NOMO-1 (cell line): ENCODE measurements around the gene ADGRL2.

Source experiments
- DNase-seq, 2 experiments: peaks; one replicate each; lab custom pipeline; 2025; ENCODE audit not compliant: unreplicated experiment in 2 of 2; lab: John Stamatoyannopoulos, UW

Gene ADGRL2

DNA sequence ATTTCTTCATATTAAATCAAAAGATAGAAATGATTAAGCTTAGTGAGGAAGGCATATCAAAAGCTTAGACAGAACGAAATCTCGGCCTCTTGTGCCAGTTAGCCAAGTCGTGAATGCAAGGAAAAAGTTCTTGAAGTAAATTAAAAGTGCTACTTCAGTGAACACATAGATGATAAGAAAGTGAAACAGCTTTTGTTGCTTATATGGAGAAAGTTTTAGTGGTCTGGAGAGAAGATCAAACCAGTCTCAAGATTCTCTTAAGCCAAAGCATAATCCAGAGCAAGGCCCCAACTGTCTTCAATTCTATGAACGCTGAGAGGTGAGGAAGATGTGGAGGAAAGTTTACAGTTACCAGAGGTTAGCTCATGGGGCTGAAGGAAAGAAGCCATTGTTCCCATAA, 88.4 kb downstream of the ADGRL2 start:
- DNase-seq: no peak

DNA sequence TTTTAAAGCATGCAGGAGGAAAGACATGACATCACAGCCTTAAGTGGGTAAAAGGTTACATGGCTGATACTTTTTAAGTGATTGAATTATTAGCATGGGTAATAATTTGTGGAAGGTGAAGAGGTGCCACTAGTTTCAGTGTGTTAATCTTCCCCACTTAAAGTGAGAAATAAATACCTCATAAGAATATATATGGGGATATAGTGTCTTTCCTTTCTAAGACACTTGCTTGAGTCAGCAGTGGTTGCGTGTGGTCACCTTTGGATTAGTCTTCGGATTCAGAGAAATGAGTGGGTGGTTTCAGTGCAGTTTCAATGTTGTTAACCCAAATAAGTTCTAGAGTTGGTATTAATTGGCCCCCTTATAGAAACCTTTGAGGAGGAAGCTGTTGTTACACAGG, 94.1 kb downstream of the ADGRL2 start:
- DNase-seq: no peak

DNA sequence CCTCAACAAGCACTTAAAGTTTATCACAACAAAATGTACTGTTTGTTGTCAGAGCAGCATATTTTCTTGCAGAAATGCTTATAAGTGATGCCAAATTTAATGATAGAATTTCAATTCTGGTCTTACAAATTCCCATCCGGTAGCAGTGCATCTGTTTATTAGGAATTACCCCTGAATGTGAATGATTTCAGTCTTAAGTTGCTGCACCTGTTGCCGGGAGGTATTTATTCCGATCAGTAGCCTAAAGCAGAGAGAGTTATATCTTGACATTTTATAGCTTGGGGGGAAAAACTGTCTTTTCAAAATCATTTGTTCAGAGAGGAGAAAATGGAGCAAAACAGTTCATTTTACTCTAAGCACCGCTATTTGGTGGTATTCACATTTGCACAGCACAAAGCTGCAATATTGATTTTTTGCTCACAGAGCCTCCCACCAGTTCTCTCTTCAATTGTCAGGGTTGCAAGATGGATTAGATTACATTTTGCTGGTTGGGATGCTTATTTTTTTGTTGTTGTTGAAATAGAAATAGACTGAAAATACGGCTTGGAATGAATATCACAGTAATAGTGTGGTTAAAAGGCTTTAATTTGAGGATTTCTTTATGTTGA, 98.6 kb downstream of the ADGRL2 start:
- DNase-seq: no peak

DNA sequence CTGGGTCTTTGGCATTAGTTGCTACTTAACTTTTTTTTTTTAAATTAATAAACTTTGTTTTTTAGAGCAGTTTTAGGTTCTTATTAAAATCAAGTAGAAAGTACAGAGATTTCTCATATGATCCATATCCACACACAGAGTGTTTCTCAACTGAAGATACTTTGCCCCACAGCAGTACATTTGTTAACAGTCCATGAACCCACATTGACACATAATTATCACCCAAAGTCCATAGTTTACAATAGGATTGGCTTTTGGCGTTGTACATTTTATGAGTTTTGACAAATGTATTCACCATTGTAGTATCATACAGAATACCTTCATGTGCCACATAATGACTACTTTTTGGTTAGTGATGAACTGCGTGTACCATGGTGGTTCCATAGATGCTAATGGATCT, 106.8 kb downstream of the ADGRL2 start:
- no peak for DNase-seq

DNA sequence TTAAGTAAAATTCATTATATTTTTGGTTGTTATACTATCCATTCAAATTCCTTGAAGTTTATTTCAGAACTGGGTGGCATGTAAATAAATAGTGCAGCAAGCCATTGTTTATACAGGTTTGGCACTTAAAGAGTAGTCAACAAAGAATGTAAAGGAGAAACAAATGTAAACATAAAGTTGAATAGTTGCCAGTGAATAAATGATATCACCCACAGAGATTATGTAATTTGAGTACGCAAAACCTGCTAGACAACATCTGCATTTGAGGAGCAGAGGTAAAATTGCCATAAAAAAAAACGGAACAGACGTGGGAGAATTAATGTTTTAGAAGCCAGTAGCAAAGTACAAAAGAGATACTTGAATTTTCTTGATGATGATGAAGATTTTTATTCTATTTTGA, 111.6 kb downstream of the ADGRL2 start:
- no peak for DNase-seq

DNA sequence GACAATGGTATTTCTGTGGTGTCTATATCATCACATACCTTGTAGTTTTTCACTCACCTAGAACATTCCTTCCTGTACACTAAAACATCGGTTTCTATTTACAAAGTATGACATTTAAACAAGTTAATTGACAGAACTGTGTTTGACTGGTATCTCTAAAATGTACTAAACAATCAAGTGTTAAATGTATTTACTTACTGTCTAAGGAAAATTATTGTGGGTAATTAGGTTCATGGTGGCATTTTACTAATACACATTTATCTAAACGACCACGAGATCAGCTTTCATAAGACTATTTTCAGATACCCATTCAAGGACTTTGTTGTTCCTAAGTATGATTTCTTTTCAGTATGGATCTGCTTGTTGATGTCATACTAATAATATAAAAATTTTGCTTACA, 115.2 kb downstream of the ADGRL2 start:
- no peak for DNase-seq

DNA sequence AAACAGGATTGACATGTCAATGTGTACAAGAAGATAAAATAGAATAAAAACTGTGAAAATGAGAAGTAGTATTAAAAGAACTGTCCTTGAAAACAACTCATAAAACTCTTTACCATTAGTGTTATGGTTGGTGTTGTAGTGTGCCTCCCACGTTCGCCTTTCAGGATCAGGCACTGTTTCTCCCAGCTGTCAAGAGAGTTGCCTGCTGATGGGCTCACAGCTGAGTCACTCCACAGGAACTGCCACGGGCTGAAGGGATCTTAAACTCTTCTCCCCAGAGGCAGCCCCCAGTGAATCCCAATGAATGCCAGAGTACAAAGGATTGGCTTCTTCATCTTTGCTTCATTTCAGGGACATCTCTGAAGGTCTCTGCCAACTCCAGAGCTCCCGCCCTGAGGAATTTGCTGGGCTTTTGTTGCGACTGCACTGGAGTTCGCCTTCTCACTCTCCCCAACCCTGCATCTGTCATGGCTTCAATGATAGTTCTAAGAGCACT, 119.6 kb downstream of the ADGRL2 start:
- DNase-seq: no peak

DNA sequence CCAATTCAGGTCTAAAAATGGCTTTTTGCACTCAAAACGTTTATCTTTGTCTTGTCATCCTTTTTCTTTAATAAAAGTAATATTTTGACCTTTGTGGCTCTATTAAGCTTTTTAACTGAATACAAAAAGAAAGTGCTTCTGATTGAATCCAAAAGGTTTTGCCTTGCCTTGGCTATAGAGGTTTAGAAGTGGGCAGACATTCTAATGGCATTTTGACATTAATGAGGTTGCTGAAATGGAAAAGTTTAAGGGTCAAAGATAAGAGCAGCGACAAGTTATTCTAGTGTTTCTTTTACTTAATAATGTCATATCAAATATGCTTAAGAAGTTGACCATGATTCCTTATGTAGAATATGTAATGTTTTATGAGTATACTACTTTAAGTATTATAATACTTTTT, 120.2 kb downstream of the ADGRL2 start:
- no peak for DNase-seq

DNA sequence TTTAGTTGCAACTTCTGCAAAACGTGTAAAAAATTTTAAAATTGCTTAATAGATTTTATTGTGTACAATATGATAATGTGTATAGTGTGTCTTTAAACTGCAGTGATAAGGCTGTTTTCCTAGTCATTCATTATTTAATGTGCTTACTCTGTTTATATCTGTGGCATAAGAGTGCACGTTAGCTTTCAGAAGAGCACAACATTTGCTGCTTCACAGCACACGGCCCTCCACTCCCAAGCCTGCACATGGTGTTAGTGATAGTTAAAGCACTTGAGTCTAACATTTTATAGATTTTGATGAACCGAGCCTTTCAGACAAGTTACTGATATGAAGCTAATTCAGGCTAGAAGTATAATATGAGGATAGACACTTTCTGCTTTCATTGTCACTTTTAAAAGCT, 120.6 kb downstream of the ADGRL2 start:
- DNase-seq: no peak

DNA sequence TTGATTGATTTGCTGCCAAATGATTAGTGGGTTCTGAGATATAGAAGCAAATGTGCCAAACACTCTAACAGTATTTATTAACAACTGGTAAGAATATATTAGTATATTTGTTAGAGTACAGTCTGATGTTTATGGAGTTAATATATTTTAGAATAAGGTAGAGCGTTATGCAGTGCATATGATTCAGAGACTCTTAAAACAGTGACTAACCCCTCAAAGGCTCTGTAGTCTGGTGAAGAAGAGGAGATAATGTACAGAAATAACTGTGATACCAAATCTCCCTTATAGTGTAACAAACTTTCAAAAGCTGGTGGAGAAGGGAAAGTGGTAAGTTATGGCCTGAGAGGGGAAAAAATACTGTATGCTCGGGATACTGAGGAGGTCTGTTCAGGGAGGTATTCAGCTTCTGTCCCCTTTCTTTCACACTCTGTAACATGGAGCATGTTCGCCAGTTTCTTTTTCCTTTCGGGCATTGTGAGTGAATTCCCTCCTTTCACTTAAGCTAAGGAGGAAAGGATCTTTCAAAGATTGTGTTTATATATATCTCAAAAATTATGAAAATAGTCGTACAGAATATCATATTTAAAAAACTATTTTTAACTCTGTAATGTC, 121.2 kb downstream of the ADGRL2 start:
- DNase-seq: no peak

DNA sequence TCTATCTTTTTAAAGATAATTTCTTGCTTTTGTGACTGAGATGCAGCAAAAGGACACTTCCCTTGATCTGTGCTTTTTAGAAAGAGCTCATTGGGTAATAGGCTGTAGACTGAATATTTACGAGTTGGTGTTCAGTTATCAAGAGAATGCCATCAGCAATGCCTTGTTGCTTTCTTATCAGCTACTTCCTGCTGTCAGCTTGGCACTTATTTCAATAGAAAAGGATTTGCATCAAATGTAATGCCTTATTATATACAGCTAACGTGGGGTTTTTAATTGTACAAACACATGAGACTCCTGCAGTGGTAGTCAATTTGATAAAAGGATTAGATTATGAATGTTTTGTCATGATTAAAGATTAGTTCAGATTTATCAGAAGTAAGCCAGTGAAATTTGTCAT, 122.2 kb downstream of the ADGRL2 start:
- no peak for DNase-seq

DNA sequence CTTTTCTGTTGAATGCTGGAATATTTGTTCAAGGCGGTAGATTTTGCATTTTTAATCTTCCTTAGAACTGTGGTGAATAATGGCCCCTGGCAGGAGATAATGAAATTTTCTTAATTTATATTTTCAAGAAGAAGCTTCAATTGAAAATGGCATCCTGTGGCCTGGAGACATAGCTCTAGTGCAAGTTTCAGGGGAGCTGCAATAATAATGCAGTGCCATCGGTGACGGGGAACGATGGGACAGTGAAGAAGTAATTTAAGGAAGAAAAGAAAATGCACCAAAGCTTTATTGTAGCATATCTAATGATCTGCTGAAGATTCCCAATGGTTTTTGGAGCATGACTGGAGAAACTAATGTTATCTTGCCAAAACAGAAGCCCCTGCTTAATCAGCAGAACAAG, 128.4 kb downstream of the ADGRL2 start:
- DNase-seq: no peak

DNA sequence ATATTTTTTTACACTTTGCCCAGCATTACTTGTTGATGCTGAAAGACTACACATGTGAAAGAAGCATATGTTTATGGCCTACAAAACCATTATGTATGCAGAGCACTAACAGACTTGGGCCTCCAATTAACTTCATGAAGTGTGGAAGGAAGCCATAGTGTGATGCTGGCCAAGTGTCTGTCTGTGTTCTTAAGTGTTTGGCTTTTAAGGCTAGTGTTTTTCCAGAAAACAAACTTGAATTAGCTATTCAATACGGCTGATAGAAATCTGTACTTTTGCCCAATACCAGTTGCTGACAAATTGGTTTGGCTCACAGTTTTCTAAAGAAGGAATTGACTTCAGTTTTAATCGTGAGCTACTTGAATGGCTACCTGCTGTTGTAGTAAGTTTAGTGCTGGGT, 136.1 kb downstream of the ADGRL2 start:
- no peak for DNase-seq

DNA sequence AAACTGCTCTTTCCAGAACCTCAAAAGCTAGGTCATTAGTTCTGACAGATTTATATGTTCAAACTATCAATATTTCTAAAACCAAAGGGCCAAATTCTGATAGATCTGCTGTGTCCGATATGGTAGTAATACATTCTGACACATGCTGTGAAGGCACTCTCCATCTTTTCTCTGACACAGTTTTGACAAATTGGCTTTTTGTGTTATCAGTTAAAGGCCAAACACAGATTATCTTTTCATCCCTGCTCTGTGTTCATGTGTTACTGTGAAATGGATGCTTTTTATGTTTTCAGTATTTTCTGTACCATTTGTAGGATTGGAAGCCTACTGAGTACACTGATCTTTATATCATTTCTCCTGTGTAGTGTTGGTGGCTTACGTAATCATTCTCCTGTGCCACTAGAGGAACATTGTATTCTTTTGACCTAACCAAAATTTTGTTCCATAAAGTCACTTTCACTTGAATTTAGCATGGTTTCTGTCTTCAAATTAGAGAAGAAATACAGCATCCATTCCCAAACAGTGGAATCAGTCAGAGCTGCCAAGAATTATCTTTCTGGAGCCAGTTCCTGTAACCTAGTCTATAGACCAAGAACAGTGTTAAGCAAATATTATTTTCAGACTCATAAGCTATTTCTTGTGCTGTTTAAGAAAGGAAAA, 137.2 kb downstream of the ADGRL2 start:
- DNase-seq: no peak

DNA sequence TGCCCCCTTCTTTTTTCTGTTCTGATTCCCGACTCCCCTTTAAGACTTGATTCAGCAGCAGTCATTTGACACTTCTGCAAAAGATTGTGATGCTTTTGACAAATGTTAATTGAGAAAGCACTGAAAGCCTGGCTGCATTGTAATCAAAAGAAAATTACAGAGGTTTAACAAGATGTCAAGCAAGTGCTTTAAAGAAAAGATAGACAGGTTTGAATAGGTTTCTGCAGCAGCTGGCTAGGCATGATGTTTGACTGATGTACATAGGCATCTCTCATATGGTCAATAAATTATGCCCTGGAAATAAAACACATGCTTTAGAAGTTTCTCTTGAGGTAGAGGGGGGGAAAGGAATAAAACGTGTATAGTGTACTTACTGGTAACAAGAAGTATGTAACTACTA, 147.8 kb downstream of the ADGRL2 start:
- DNase-seq: no peak

DNA sequence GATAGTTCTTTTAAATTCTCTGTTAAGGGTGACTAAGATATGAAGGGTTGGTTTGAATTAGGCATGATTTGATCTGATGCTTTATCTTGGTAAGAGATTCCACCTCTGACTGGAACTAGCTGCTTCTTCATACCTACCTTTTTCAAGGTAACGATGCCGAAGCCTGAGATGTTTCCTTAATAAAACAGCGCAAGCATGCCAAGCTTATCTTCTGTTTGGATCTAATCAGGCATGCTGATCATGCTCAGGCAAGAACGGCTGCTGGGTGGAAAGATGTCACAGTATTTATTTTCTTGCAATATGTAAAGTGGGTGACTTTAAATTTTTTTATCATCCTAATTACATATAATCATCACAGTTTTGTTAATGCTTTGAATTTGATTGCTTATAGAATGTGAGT, 148.7 kb downstream of the ADGRL2 start:
- no peak for DNase-seq

DNA sequence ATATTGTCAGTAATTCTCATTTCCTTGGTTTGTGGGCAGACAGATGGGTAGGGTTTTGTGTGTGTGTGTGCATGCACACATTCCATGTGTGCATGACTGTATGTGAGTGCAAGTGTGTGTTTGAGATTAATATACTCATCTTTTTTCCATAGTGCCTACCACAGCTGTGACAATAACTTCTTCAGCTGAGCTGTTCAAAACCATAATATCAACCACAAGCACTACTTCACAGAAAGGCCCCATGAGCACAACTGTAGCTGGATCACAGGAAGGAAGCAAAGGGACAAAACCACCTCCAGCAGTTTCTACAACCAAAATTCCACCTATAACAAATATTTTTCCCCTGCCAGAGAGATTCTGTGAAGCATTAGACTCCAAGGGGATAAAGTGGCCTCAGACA, 149.3 kb downstream of the ADGRL2 start:
- no peak for DNase-seq

DNA sequence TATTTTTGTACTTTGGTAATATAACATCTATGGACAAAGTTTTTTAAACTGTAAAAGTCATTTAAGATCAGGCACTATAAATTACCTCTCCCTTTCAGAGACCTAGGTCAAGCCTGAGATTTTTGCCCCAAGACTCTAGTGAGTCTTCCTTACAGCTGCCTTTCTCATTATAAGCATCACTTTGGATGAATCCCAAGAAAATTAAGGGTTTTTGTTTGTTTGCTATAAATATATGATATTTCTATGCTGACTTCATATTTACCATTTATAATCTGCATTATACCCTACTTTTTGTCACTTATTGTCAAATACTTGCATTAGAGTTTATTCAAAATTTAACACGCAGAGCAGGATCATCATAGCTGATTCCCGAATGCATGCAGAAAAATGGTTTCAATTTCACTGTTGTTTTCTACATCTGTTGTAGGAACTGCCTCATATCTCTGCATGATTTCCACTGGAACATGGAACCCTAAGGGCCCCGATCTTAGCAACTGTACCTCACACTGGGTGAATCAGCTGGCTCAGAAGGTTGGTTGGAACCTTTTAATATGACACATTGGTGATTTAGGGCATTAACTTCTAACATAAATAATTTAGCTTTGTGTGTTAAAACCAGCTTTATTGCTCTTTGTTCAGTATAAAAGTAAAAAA, 150.0 kb downstream of the ADGRL2 start:
- DNase-seq: no peak

DNA sequence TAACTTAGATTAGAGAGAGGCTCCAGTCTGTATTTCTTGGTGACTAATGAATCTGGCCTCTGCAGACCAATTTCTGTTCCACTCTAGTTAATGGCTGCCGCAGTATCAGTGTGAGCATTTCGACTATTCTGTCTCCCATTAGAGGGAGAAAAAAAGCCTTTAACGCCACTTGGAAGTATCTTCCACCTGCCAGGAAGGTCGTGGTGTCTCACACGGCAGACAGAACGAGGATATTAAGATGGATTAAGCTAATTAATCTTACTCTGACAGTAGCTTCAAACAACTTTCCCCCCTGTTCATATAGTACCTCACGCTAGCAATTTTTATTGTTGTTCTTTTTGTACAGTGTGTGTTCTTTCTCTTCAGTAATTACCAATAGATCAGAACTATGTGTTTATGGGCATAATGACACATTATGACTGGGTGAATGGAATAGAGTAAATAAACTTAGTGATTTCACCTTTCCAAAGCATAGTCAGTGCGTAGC, 153.8 kb downstream of the ADGRL2 start:
- no peak for DNase-seq

DNA sequence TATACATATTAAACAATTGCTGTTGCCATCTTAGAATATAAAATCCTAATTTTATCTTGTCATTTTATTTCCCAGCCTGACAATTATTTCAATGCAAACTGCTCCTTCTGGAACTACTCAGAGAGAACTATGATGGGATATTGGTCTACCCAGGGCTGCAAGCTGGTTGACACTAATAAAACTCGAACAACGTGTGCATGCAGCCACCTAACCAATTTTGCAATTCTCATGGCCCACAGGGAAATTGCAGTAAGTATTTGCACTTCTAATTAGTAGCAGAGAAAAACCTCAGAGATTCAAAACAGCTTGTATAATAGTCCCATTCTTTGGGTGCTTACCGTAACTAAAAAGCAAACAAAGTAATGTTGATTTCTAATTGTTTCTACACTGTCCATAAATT, 167.2 kb downstream of the ADGRL2 start:
- no peak for DNase-seq

DNA sequence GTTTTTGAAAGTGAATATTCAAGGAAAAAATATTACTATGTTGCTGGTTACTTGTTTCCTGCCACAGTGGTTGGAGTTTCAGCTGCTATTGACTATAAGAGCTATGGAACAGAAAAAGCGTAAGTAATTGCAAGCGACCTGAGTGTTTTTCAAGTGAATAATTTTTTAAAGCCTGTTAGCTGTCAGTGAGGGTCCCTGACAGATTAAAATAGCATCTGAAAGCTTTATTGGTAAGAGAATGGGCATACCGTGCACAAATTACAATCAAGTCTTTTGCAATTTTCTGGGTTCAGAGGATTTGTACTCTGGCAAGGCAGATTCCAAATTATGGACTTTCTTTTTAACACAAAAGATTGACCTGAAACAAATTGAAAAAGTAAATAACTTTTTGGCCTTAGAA, 169.7 kb downstream of the ADGRL2 start:
- no peak for DNase-seq
